GM12878 (cell line): ENCODE results near the gene NSD2. TPM values are rescaled to one million over a fixed set of nuclear protein-coding genes. Genes with fewer than 3 reads are reported as not detected.
A peak's percentile ranks its signal among the peaks of the same experiment; 100 is the strongest.

ENCODE experiments used
- ATAC-seq: fragments of 200-7000 bp; cut with Tn5 transposase; 3 replicates; pipeline ENCODE4 v1.9.1; 2020; ENCODE audit warnings: mild to moderate bottlenecking, moderate library complexity
- BruUV-seq: library from RNA; stranded (reverse); fragments of 400-500 nt; replicated peaks from 2 replicates; lab custom pipeline; 2021; lab: Mats Ljungman, UMichigan
- CTCF ChIA-PET: fragments of 300-600 bp; sonication (Branson Sonifier 250); formaldehyde crosslinking; extraction: SDS; loops from one replicate; lab custom pipeline; 2021; ENCODE audit warnings: inconsistent platforms; lab: Yijun Ruan, JAX
- POLR2A ChIA-PET: fragments of 350-600 bp; formaldehyde crosslinking; extraction: SDS; loops from one replicate; lab custom pipeline; 2021; ENCODE audit warnings: inconsistent platforms; lab: Charles Lee
- RAD21 ChIA-PET: fragments of 300-600 bp; sonication (Branson Sonifier 250); formaldehyde crosslinking; loops from one replicate; lab custom pipeline; 2023; ENCODE audit warnings: antibody characterized with exemption; ENCODE audit not compliant: unreplicated experiment; lab: Charles Lee
- SMC1A ChIA-PET: fragments of 300-600 bp; sonication (Branson Sonifier 250); formaldehyde crosslinking; loops from one replicate; lab custom pipeline; 2023; ENCODE audit not compliant: unreplicated experiment, uncharacterized antibody; lab: Charles Lee
- DNase-seq: peaks from one replicate; pipeline ENCODE4 v3.0.0-alpha.2; 2011; ENCODE audit warnings: low read depth, low spot score
- FAIRE-seq: peaks from 3 replicates; lab custom pipeline; 2011; peaks lifted over from hg19 to GRCh38; lab: Jason Lieb, UNC
- H2AFZ ChIP-seq: 2 replicates; pipeline ENCODE4 v1.6.0; 2011; ENCODE audit warnings: low read depth, low read length, control low read depth; ENCODE audit not compliant: control insufficient read depth
- H3K27ac ChIP-seq: 2 replicates; pipeline ENCODE4 v1.5.1; 2011; ENCODE audit warnings: control low read depth; ENCODE audit not compliant: control insufficient read depth, insufficient read depth
- H3K27me3 ChIP-seq, 2 experiments: replicated peaks in 1 of 2; 2 replicates each; pipeline versions ENCODE4 v1.6.0 to v1.6.1; 2011; ENCODE audit warnings: low read length in 1 of 2; ENCODE audit not compliant: control insufficient read depth in 2 of 2, insufficient read depth in 2 of 2
- H3K36me3 ChIP-seq, 2 experiments: 2 replicates each; pipeline ENCODE4 v1.5.1; 2011; ENCODE audit warnings: low read length in 1 of 2; ENCODE audit not compliant: control insufficient read depth in 2 of 2, insufficient read depth in 2 of 2
- H3K4me1 ChIP-seq: 2 replicates; pipeline ENCODE4 v1.6.1; 2011; ENCODE audit warnings: mild to moderate bottlenecking, low read length, moderate library complexity, mixed read lengths; ENCODE audit not compliant: control insufficient read depth, insufficient read depth
- H3K4me2 ChIP-seq: 2 replicates; pipeline ENCODE4 v1.6.0; 2011; ENCODE audit warnings: control low read depth; ENCODE audit not compliant: control insufficient read depth, insufficient read depth
- H3K4me3 ChIP-seq: fragments of 200-600 bp; sonication (generic); 2 replicates; pipeline ENCODE4 v1.5.1; 2016
- H3K79me2 ChIP-seq: 2 replicates; pipeline ENCODE4 v1.6.0; 2011; ENCODE audit warnings: low read length; ENCODE audit not compliant: control insufficient read depth, insufficient read depth
- H3K9ac ChIP-seq: 2 replicates; pipeline ENCODE4 v1.8.0; 2011; ENCODE audit warnings: low read length, control low read depth, mixed read lengths; ENCODE audit not compliant: control insufficient read depth, insufficient read depth
- H3K9me3 ChIP-seq: replicated peaks from 3 replicates; pipeline ENCODE4 v1.5.1; 2011; ENCODE audit warnings: mild to moderate bottlenecking, low read length; ENCODE audit not compliant: control insufficient read depth, insufficient read depth
- H4K20me1 ChIP-seq: 2 replicates; pipeline ENCODE4 v1.6.0; 2011; ENCODE audit not compliant: control insufficient read depth, insufficient read depth
- CREB1 ChIP-seq: IDR thresholded peaks from 2 replicates; pipeline ENCODE4 v1.6.1; 2012; ENCODE audit warnings: low read depth, mild to moderate bottlenecking, inconsistent platforms
- E2F8 ChIP-seq: fragments of 450-650 bp; IDR thresholded peaks from 2 replicates; pipeline ENCODE4 v1.6.1; 2018; ENCODE audit warnings: mild to moderate bottlenecking, low read depth, moderate library complexity; ENCODE audit not compliant: partially characterized antibody
- FOS ChIP-seq: IDR thresholded peaks from 3 replicates; pipeline ENCODE4 v1.6.1; 2011; ENCODE audit warnings: borderline replicate concordance; ENCODE audit not compliant: insufficient read length; ENCODE audit errors: extremely low read depth
- FOXM1 ChIP-seq: IDR thresholded peaks from 2 replicates; pipeline ENCODE4 v1.6.1; 2012; ENCODE audit warnings: low read depth, mild to moderate bottlenecking, inconsistent platforms, low read length, moderate library complexity
- GATAD2B ChIP-seq: fragments of 450-650 bp; conservative IDR thresholded peaks from 2 replicates; pipeline ENCODE4 v1.6.1; 2017; ENCODE audit warnings: low read depth, mild to moderate bottlenecking, moderate library complexity
- MEF2A ChIP-seq: IDR thresholded peaks from 2 replicates; pipeline ENCODE4 v1.6.1; 2011; ENCODE audit warnings: low read depth, mild to moderate bottlenecking, low read length, moderate library complexity; ENCODE audit not compliant: insufficient read depth
- MXI1 ChIP-seq: fragments of 150-350 bp; IDR thresholded peaks from 2 replicates; pipeline ENCODE4 v1.6.1; 2011; ENCODE audit warnings: low read depth, mild to moderate bottlenecking, inconsistent platforms, low read length, improper control_type of control experiment
- PAX8 ChIP-seq: fragments of 450-650 bp; IDR thresholded peaks from 2 replicates; pipeline ENCODE4 v1.6.1; 2017; ENCODE audit warnings: mild to moderate bottlenecking, moderate library complexity
- SMARCA5 ChIP-seq: fragments of 450-650 bp; IDR thresholded peaks from 2 replicates; pipeline ENCODE4 v1.6.1; 2017; ENCODE audit warnings: mild to moderate bottlenecking
- SP1 ChIP-seq: IDR thresholded peaks from one replicate; pipeline ENCODE4 v1.6.1; 2011; ENCODE audit warnings: low read depth, low read length
- TCF12 ChIP-seq: IDR thresholded peaks from 2 replicates; pipeline ENCODE4 v1.6.1; 2011; ENCODE audit warnings: low read depth, mild to moderate bottlenecking, low read length
- WGBS: methylation state at CpG from one replicate; pipeline ENCODE4 v1.1.6; 2016; ENCODE audit warnings: low lambda C conversion rate; ENCODE audit not compliant: insufficient replicate concordance, insufficient coverage; ENCODE audit errors: missing lambda C conversion rate; 5-methylcytosine and 5-hydroxymethylcytosine counted together
- in situ Hi-C: fragments of 300-500 bp; cut with MboI; formaldehyde crosslinking; loops from 9 replicates; pipeline ENCODE4 v1.14.3; 2018; ENCODE audit warnings: mixed read lengths
- intact Hi-C: fragments of 100-400 bp; cut with micrococcal nuclease; formaldehyde crosslinking; loops from one replicate; pipeline ENCODE4 v1.14.2; 2022; ENCODE audit not compliant: unreplicated experiment
- polyA plus RNA-seq, 11 experiments: library from polyadenylated mRNA; depleted of rRNA in 4 of 11; unstranded in 6 of 11; stranded (reverse) in 5 of 11; fragments of >200 nt; fragmentation: Nextera tagmentation in 4 of 11; fragmentation: Illumina TruSeq in 1 of 11; extraction: Ambion mirVana in 4 of 11; extraction: Trizol in 1 of 11; gene quantifications; 1 replicate in 1 of 11; 2 replicates in 10 of 11; pipeline versions ENCODE4 v1.2.1 to v1.2.3, GENCODE V29; 2011 to 2016; ENCODE audit warnings: inconsistent platforms in 2 of 11, missing spikeins in 2 of 11, low read depth in 1 of 11
- total RNA-seq, 4 experiments: library from RNA; depleted of rRNA in 3 of 4; stranded (reverse); fragments of >200 nt in 3 of 4; fragmentation: Illumina TruSeq in 1 of 4; extraction: Trizol in 1 of 4; gene quantifications; 2 replicates each; pipeline versions ENCODE4 v1.2.1 to v1.2.3, GENCODE V29; 2013 to 2021

Gene NSD2
- total and polyA plus RNA-seq, 10 of the 15 experiments (the other 5 are each of a cell fraction or from before 2014, with no cell fraction given) = 8.6 to 139 (median 67.2) TPM

GRCh38 chr4:1856943-1857699, 14.1 kb upstream of the NSD2 start:
- Histone ChIP-seq H3K27me3 (no peaks in the 10 kb centered on the region), H3K4me2 (peak overlapping the region; percentile 94), H3K79me2 (peaks cover 45% of the 10 kb centered on the region), H3K36me3 (no peaks in the 10 kb centered on the region)
- no peak for FAIRE-seq
- in situ Hi-C loops (no loop called here), intact Hi-C loops (loop anchor here (1.0 kb wide), 1 partner anchor 13 kb away; no protein-coding TSS in a partner anchor)
- ATAC-seq = no peak
- no peak for DNase-seq
- TF ChIP-seq SMARCA5 (no peak), MXI1 (no peak), PAX8 (no peak), GATAD2B (no peak), FOXM1 (no peak), CREB1 (no peak), FOS (no peak), SP1 (no peak), MEF2A (no peak), TCF12 (no peak), E2F8 (no peak)
- TF ChIP-seq, all 136 proteins: peak for 0
- SMC1A ChIA-PET = interaction anchor here (1.3 to 3.8 kb wide), 3 partner anchors 13 to 42 kb away, joined by 3 to 14 read pairs (median 6); no protein-coding TSS in a partner anchor
- Histone ChIP-seq H3K4me1 (peaks cover 9% of the 10 kb centered on the region), H3K4me3 (peak overlapping the region; percentile 95), H3K27ac (peak overlapping the region; percentile 66), H4K20me1 (no peaks in the 10 kb centered on the region), H3K9ac (peak overlapping the region; percentile 86), H2AFZ (peak overlapping the region; percentile 95), H3K9me3 (no peaks in the 10 kb centered on the region)
- RAD21 ChIA-PET = interaction anchor here (1.4 to 2.4 kb wide), 2 partner anchors 24 to 42 kb away, joined by 3 to 11 read pairs; no protein-coding TSS in a partner anchor
- CTCF ChIA-PET = interaction anchor here (0.6 to 3.2 kb wide), 8 partner anchors 11 to 48 kb away, joined by 3 to 16 read pairs (median 4); no protein-coding TSS in a partner anchor
- BruUV-seq = no TSS peak
- 25% methylated on average over 28 of the region's 32 CpGs for WGBS
- POLR2A ChIA-PET = interaction anchor here (0.6 to 1.5 kb wide), 5 partner anchors 9 to 43 kb away, joined by 3 to 5 read pairs (median 4); partner anchors contain the start of gene NSD2
